ENCODE measurements around the gene TMEM82. TPM values are rescaled to one million over a fixed set of nuclear protein-coding genes. Genes with fewer than 3 reads are reported as not detected.

The TMEM82 gene
- total RNA-seq, 6 experiments from 2014 or later = not detected

GRCh38 chr1:15764890-15765289, 22.6 kb downstream of the TMEM82 start:
- DNase-seq = no peak
- H3K27me3 Mint-ChIP-seq (ENCODE audit: insufficient read depth) = peaks cover 1% of the 10 kb centered on the region; the same call in 1 of the 2 replicates
- H3K36me3 Mint-ChIP-seq (ENCODE audit: low read depth) = peaks cover 20% of the 10 kb centered on the region
- peak overlapping the region; percentile 90; the same call in 1 of the 2 replicates for H3K27ac Mint-ChIP-seq
- no peak overlapping the region for H3K4me3 Mint-ChIP-seq
- peaks cover 41% of the 10 kb centered on the region for H3K4me1 Mint-ChIP-seq (ENCODE audit: low read depth)
- TF ChIP-seq CTCF (IDR thresholded peaks at IDR 0.05) = no peak
- H3K9me3 Mint-ChIP-seq = no peaks in the 10 kb centered on the region

GRCh38 chr1:15765495-15766194, 23.3 kb downstream of the TMEM82 start:
- Mint-ChIP-seq H3K27ac (peak overlapping the region; percentile 90), H3K9me3 (no peaks in the 10 kb centered on the region), H3K27me3 (ENCODE audit: insufficient read depth) (peaks cover 1% of the 10 kb centered on the region; the same call in 1 of the 2 replicates), H3K36me3 (ENCODE audit: low read depth) (peaks cover 20% of the 10 kb centered on the region), H3K4me3 (peak overlapping the region; percentile 41; the same call in 1 of the 2 replicates), H3K4me1 (ENCODE audit: low read depth) (peaks cover 37% of the 10 kb centered on the region)
- DNase-seq = no peak
- no peak for TF ChIP-seq CTCF (IDR thresholded peaks at IDR 0.05)

- Mint-ChIP-seq H3K27ac (no peak overlapping the region), H3K4me1 (ENCODE audit: low read depth) (peaks cover 24% of the 10 kb centered on the region), H3K36me3 (ENCODE audit: low read depth) (peaks cover 26% of the 10 kb centered on the region), H3K27me3 (ENCODE audit: insufficient read depth) (peaks cover 1% of the 10 kb centered on the region; the same call in 1 of the 2 replicates), H3K9me3 (no peaks in the 10 kb centered on the region), H3K4me3 (no peak overlapping the region)
- no peak for TF ChIP-seq CTCF (IDR thresholded peaks at IDR 0.05)
- DNase-seq = no peak
These were observed 25.6 kb downstream of the TMEM82 start for GRCh38 chr1:15767941-15768340.

- TF ChIP-seq CTCF (IDR thresholded peaks at IDR 0.05) = no peak
- Mint-ChIP-seq H3K36me3 (ENCODE audit: low read depth) (peaks cover 27% of the 10 kb centered on the region), H3K9me3 (no peaks in the 10 kb centered on the region), H3K27me3 (ENCODE audit: insufficient read depth) (peaks cover 1% of the 10 kb centered on the region; the same call in 1 of the 2 replicates), H3K4me1 (ENCODE audit: low read depth) (peaks cover 24% of the 10 kb centered on the region), H3K27ac (no peak overlapping the region), H3K4me3 (no peak overlapping the region)
- no peak for DNase-seq
These were observed 26.1 kb downstream of the TMEM82 start for GRCh38 chr1:15768388-15768787.

- Mint-ChIP-seq H3K27me3 (ENCODE audit: insufficient read depth) (no peaks in the 10 kb centered on the region; the same call in 1 of the 2 replicates), H3K4me3 (no peak overlapping the region), H3K36me3 (ENCODE audit: low read depth) (peaks cover 21% of the 10 kb centered on the region), H3K27ac (no peak overlapping the region), H3K4me1 (ENCODE audit: low read depth) (peaks cover 11% of the 10 kb centered on the region), H3K9me3 (no peaks in the 10 kb centered on the region)
- no peak for TF ChIP-seq CTCF (IDR thresholded peaks at IDR 0.05)
- DNase-seq = no peak
These were observed 28.1 kb downstream of the TMEM82 start for GRCh38 chr1:15770313-15770962.

Measured in HFFc6 (cell line).